PC-9 (cell line): ENCODE results near the gene HS6ST3. TPM values are rescaled to one million over a fixed set of nuclear protein-coding genes. Genes with fewer than 3 reads are reported as not detected.

Experiments
- BruUV-seq: library from RNA; stranded (reverse); fragments of 400-500 nt; replicated peaks from 2 replicates; lab custom pipeline; 2021; lab: Mats Ljungman, UMichigan
- CTCF ChIA-PET: fragments of 300-600 bp; sonication (Branson Sonifier 250); formaldehyde crosslinking; loops from one replicate; lab custom pipeline; 2022; ENCODE audit warnings: antibody characterized with exemption; lab: Charles Lee
- POLR2A ChIA-PET: fragments of 300-600 bp; sonication (Branson Sonifier 250); formaldehyde crosslinking; loops from one replicate; lab custom pipeline; 2022; ENCODE audit warnings: antibody characterized with exemption; ENCODE audit not compliant: unreplicated experiment; lab: Charles Lee
- DNase-seq, 2 experiments: peaks; one replicate each; pipeline versions ENCODE4 v3.0.0 to v3.0.0-alpha.2; 2015 to 2022; ENCODE audit warnings: mixed read lengths in 1 of 2
- H2AFZ ChIP-seq: fragments of 200-600 bp; sonication (generic); 2 replicates; pipeline ENCODE4 v1.8.1; 2017; ENCODE audit warnings: antibody characterized with exemption
- H3F3A ChIP-seq: fragments of 200-600 bp; sonication (generic); 2 replicates; pipeline ENCODE4 v1.8.1; 2017; ENCODE audit warnings: antibody characterized with exemption, mild to moderate bottlenecking, low read depth; ENCODE audit not compliant: insufficient read depth
- H3K27ac ChIP-seq: fragments of 200-600 bp; sonication (generic); 2 replicates; pipeline ENCODE4 v1.6.1; 2016; ENCODE audit warnings: mixed run types
- H3K27me3 ChIP-seq: fragments of 200-600 bp; sonication (generic); 2 replicates; pipeline ENCODE4 v1.6.1; 2016; ENCODE audit warnings: low read depth, mixed run types; ENCODE audit not compliant: insufficient read depth
- H3K36me3 ChIP-seq: fragments of 200-600 bp; sonication (generic); 2 replicates; pipeline ENCODE4 v1.6.1; 2016; ENCODE audit warnings: low read depth, mixed run types
- H3K4me1 ChIP-seq: fragments of 200-600 bp; sonication (generic); replicated peaks from 2 replicates; pipeline ENCODE4 v1.6.1; 2016; ENCODE audit warnings: mixed run types; ENCODE audit not compliant: insufficient read depth
- H3K4me2 ChIP-seq: fragments of 200-600 bp; sonication (generic); 2 replicates; pipeline ENCODE4 v1.6.1; 2017; ENCODE audit warnings: mixed run types
- H3K4me3 ChIP-seq: fragments of 200-600 bp; sonication (generic); 2 replicates; pipeline ENCODE4 v1.6.1; 2016; ENCODE audit warnings: mixed run types
- H3K79me2 ChIP-seq: fragments of 200-600 bp; sonication (generic); 2 replicates; pipeline ENCODE4 v1.6.1; 2017; ENCODE audit warnings: low read depth, mixed run types
- H3K9me2 ChIP-seq: fragments of 200-600 bp; sonication (generic); 2 replicates; pipeline ENCODE4 v1.8.1; 2017; ENCODE audit warnings: mild to moderate bottlenecking; ENCODE audit not compliant: insufficient read depth
- H3K9me3 ChIP-seq: fragments of 200-600 bp; sonication (generic); 2 replicates; pipeline ENCODE4 v1.8.1; 2016; ENCODE audit warnings: low read depth; ENCODE audit not compliant: insufficient read depth
- H4K20me1 ChIP-seq: fragments of 200-600 bp; sonication (generic); 2 replicates; pipeline ENCODE4 v1.8.1; 2017; ENCODE audit not compliant: insufficient read depth
- CTCF ChIP-seq: fragments of 200-600 bp; sonication (generic); conservative IDR thresholded peaks from 2 replicates; pipeline ENCODE4 v1.6.1; 2017; ENCODE audit warnings: mixed run types, antibody characterized with exemption, mild to moderate bottlenecking, moderate library complexity
- EZH2 ChIP-seq: fragments of 200-600 bp; sonication (generic); IDR thresholded peaks from 2 replicates; pipeline ENCODE4 v1.8.0; 2017; ENCODE audit warnings: antibody characterized with exemption, low read depth
- intact Hi-C: fragments of 100-400 bp; cut with micrococcal nuclease; formaldehyde crosslinking; loops from one replicate; pipeline ENCODE4 v1.10.0; 2022; ENCODE audit not compliant: unreplicated experiment
- total RNA-seq: library from RNA; stranded (reverse); gene quantifications from 2 replicates; pipeline ENCODE4 v1.2.3, GENCODE V29; 2021

The HS6ST3 gene
- total RNA-seq, 1 experiment from 2014 or later = not detected

- ChIA-PET POLR2A (no interaction called here), CTCF (no interaction called here)
- no peak for TF ChIP-seq CTCF
- no peak for TF ChIP-seq EZH2
- Histone ChIP-seq H2AFZ (no peak overlapping the region; the same call in 1 of the 2 replicates), H3K36me3 (no peaks in the 10 kb centered on the region), H4K20me1 (no peaks in the 10 kb centered on the region), H3K27ac (no peak overlapping the region), H3K4me2 (no peak overlapping the region), H3K27me3 (no peaks in the 10 kb centered on the region), H3K4me1 (no peaks in the 10 kb centered on the region), H3F3A (no peaks in the 10 kb centered on the region), H3K79me2 (no peaks in the 10 kb centered on the region), H3K9me2 (no peaks in the 10 kb centered on the region), H3K4me3 (no peak overlapping the region), H3K9me3 (no peaks in the 10 kb centered on the region)
- no TSS peak for BruUV-seq
- intact Hi-C loops = no loop called here
- DNase-seq = no peak
Observed at GRCh38 chr13:96119921-96120320, 30.0 kb downstream of the HS6ST3 start.

GRCh38 chr13:96130818-96131340 is 41.0 kb downstream of the HS6ST3 start:
- Histone ChIP-seq H3K9me3 (no peaks in the 10 kb centered on the region), H3K27me3 (no peaks in the 10 kb centered on the region), H3F3A (no peaks in the 10 kb centered on the region), H3K36me3 (no peaks in the 10 kb centered on the region), H4K20me1 (no peaks in the 10 kb centered on the region), H3K4me1 (no peaks in the 10 kb centered on the region), H2AFZ (no peak overlapping the region), H3K9me2 (no peaks in the 10 kb centered on the region), H3K4me3 (no peak overlapping the region), H3K4me2 (no peak overlapping the region), H3K79me2 (no peaks in the 10 kb centered on the region), H3K27ac (no peak overlapping the region)
- intact Hi-C loops = no loop called here
- POLR2A ChIA-PET = no interaction called here
- CTCF ChIA-PET = no interaction called here
- no peak for DNase-seq
- TF ChIP-seq EZH2 (no peak), CTCF (no peak)
- no TSS peak for BruUV-seq

- Histone ChIP-seq H3K9me2 (0 out of 2 replicates have a peak, but pooled peaks cover 3% of the 10 kb centered on the region), H3K27ac (no peak overlapping the region), H4K20me1 (no peaks in the 10 kb centered on the region), H3K36me3 (no peaks in the 10 kb centered on the region), H3K4me3 (no peak overlapping the region), H3K9me3 (no peaks in the 10 kb centered on the region; the same call in 1 of the 2 replicates), H2AFZ (no peak overlapping the region), H3K4me1 (no peaks in the 10 kb centered on the region), H3K79me2 (no peaks in the 10 kb centered on the region), H3K4me2 (no peak overlapping the region), H3K27me3 (no peaks in the 10 kb centered on the region), H3F3A (no peaks in the 10 kb centered on the region)
- no TSS peak for BruUV-seq
- peak in 1 of 2 experiments; percentile 40 for DNase-seq
- intact Hi-C loops = loop anchor here (10.0 kb wide), 1 partner anchor 674 kb away; no protein-coding TSS in a partner anchor
- POLR2A ChIA-PET = no interaction called here
- CTCF ChIA-PET = interaction anchor here (0.7 kb wide), 2 partner anchors 16 to 21 kb away, joined by 3 to 4 read pairs; no protein-coding TSS in a partner anchor
- TF ChIP-seq EZH2 (no peak), CTCF (peak; percentile 45)
Observed at GRCh38 chr13:96141032-96141431, 51.1 kb downstream of the HS6ST3 start.
